Measurements from ENCODE around the gene GRID1. TPM values are rescaled to one million over a fixed set of nuclear protein-coding genes. Genes with fewer than 3 reads are reported as not detected.

The GRID1 gene
- polyA plus RNA-seq, 1 of the 3 experiments (the other 2 are of a cell fraction) = 0.13 TPM

DNA sequence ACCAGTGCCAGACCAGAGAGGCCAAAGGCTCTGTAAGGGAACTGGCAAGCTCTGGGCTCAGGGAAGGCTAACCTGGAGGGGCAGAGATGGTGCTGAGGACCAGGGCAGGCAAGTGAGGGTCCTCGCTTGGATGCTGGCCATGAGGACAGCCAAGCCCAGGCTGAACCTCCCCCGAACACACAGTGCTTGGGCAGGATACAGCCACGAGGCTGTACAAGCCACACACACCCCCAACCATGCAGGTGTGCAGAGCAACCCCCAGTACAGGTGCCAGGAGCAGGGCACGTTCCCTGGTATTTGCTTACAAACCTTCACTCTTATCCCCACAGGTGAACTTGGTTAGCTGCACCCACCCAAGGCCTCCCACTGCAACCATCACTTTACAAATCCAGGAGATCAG lies 185.7 kb downstream of the GRID1 start:
- H3K9ac ChIP-seq = no peak overlapping the region
- POLR2A ChIA-PET = no interaction called here
- WGBS (ENCODE audit: low lambda C conversion rate) = no CpG with 5 or more reads among the region's 4 CpGs
- peaks cover 0 to 5% of the 10 kb centered on the region in 2 experiments; a peak in 2 of 4 replicates for H3K4me1 ChIP-seq (ENCODE audit: control insufficient read depth in 1 of 2, insufficient read depth in 2 of 2, low read depth in 1 of 2, low read length in 1 of 2)
- no peaks in the 10 kb centered on the region for H3K79me2 ChIP-seq (ENCODE audit: insufficient read depth)
- CTCF ChIA-PET = no interaction called here
- H3K9me3 ChIP-seq = no peaks in the 10 kb centered on the region
- no peaks in the 10 kb centered on the region for H3F3A ChIP-seq (replicated peaks; ENCODE audit: insufficient read depth)
- no peak overlapping the region for H2AFZ ChIP-seq (ENCODE audit: low read depth)
- no peaks in the 10 kb centered on the region for H3K27me3 ChIP-seq (ENCODE audit: insufficient read depth)
- H3K4me2 ChIP-seq = no peak overlapping the region
- H3K36me3 ChIP-seq (replicated peaks in 1 of 2; ENCODE audit: control insufficient read depth in 1 of 2, insufficient read depth in 2 of 2, low read length in 1 of 2) = no peaks in the 10 kb centered on the region
- TF ChIP-seq YY1 (IDR thresholded peaks at IDR 0.05; ENCODE audit: low read depth) = no peak
- TF ChIP-seq GABPA (IDR thresholded peaks at IDR 0.05; ENCODE audit: low read depth) = no peak
- no peak for TF ChIP-seq NRF1 (IDR thresholded peaks at IDR 0.05; ENCODE audit: low read depth, low read length)
- TF ChIP-seq, protein P1, sequence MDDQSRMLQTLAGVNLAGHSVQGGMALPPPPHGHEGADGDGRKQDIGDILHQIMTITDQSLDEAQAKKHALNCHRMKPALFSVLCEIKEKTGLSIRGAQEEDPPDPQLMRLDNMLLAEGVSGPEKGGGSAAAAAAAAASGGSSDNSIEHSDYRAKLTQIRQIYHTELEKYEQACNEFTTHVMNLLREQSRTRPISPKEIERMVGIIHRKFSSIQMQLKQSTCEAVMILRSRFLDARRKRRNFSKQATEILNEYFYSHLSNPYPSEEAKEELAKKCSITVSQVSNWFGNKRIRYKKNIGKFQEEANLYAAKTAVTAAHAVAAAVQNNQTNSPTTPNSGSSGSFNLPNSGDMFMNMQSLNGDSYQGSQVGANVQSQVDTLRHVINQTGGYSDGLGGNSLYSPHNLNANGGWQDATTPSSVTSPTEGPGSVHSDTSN (IDR thresholded peaks at IDR 0.05) = no peak
- no peak for TF ChIP-seq RXRA (IDR thresholded peaks at IDR 0.05; ENCODE audit: borderline replicate concordance, low read depth)
- TF ChIP-seq RCOR1 (IDR thresholded peaks at IDR 0.05; ENCODE audit: low read length) = no peak
- no peak for TF ChIP-seq FOXJ3 (CRISPR knock-in tag; IDR thresholded peaks at IDR 0.05)
- no peak for TF ChIP-seq MXI1 (IDR thresholded peaks at IDR 0.05; ENCODE audit: low read depth, low read length)
- no peak for TF ChIP-seq SIN3A (IDR thresholded peaks at IDR 0.05; ENCODE audit: borderline replicate concordance, low read depth, low read length)
- no peak for TF ChIP-seq RAD21 (IDR thresholded peaks at IDR 0.05; ENCODE audit: low read length)
- TF ChIP-seq, protein P2, sequence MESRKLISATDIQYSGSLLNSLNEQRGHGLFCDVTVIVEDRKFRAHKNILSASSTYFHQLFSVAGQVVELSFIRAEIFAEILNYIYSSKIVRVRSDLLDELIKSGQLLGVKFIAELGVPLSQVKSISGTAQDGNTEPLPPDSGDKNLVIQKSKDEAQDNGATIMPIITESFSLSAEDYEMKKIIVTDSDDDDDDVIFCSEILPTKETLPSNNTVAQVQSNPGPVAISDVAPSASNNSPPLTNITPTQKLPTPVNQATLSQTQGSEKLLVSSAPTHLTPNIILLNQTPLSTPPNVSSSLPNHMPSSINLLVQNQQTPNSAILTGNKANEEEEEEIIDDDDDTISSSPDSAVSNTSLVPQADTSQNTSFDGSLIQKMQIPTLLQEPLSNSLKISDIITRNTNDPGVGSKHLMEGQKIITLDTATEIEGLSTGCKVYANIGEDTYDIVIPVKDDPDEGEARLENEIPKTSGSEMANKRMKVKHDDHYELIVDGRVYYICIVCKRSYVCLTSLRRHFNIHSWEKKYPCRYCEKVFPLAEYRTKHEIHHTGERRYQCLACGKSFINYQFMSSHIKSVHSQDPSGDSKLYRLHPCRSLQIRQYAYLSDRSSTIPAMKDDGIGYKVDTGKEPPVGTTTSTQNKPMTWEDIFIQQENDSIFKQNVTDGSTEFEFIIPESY (IDR thresholded peaks at IDR 0.05; ENCODE audit: borderline replicate concordance, low read depth) = no peak
- no peak for TF ChIP-seq NFIC (IDR thresholded peaks at IDR 0.05; ENCODE audit: borderline replicate concordance)
- TF ChIP-seq USF2 (IDR thresholded peaks at IDR 0.05; ENCODE audit: borderline replicate concordance, low read depth, low read length) = no peak
- no peak for TF ChIP-seq EZH2phosphoT487 (IDR thresholded peaks at IDR 0.05; ENCODE audit: borderline replicate concordance, low read depth)
- TF ChIP-seq, protein P3, sequence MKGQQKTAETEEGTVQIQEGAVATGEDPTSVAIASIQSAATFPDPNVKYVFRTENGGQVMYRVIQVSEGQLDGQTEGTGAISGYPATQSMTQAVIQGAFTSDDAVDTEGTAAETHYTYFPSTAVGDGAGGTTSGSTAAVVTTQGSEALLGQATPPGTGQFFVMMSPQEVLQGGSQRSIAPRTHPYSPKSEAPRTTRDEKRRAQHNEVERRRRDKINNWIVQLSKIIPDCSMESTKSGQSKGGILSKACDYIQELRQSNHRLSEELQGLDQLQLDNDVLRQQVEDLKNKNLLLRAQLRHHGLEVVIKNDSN (IDR thresholded peaks at IDR 0.05; ENCODE audit: borderline replicate concordance, low read depth) = no peak
- no peak for TF ChIP-seq RFX5 (IDR thresholded peaks at IDR 0.05; ENCODE audit: low read length)
- TF ChIP-seq GATA2 (CRISPR knock-in tag; IDR thresholded peaks at IDR 0.05) = no peak
- no peak overlapping the region for H3K4me3 ChIP-seq (ENCODE audit: low read depth in 2 of 2, low read length in 1 of 2)
- no peak for DNase-seq
- no peak overlapping the region for H3K27ac ChIP-seq (ENCODE audit: low read depth in 2 of 2, low read length in 1 of 2)
- no peaks in the 10 kb centered on the region for H3K9me2 ChIP-seq
- H4K20me1 ChIP-seq (ENCODE audit: insufficient read depth) = no peaks in the 10 kb centered on the region
